BE2C (cell line): Measurements from ENCODE around the gene MSN.

Experiments used
- DNase-seq: peaks from one replicate; pipeline ENCODE4 v3.0.0-alpha.2; 2020
- H3K27me3 ChIP-seq: fragments of 250-450 bp; sonication (Bioruptor Pico); 2 replicates; pipeline ENCODE4 v1.5.1; 2020; ENCODE audit warnings: mild to moderate bottlenecking
- H3K36me3 ChIP-seq: fragments of 250-450 bp; sonication (Bioruptor Pico); 2 replicates; pipeline ENCODE4 v1.5.1; 2020; ENCODE audit warnings: mild to moderate bottlenecking
- H3K4me1 ChIP-seq: fragments of 250-450 bp; sonication (Bioruptor Pico); 2 replicates; pipeline ENCODE4 v1.5.1; 2020
- H3K4me3 ChIP-seq: 2 replicates; pipeline ENCODE4 v1.5.1; 2011; ENCODE audit warnings: low read depth, low read length
- H3K9me3 ChIP-seq: fragments of 250-450 bp; sonication (Bioruptor Pico); 2 replicates; pipeline ENCODE4 v1.5.1; 2020
- CTCF ChIP-seq: IDR thresholded peaks from 2 replicates; pipeline ENCODE4 v1.5.1; 2012; ENCODE audit warnings: mild to moderate bottlenecking, low read depth, low read length

Gene MSN

GRCh38 chrX:65668377-65669310 is 1.2 kb downstream of the MSN start:
- DNase-seq = no peak
- no peaks in the 10 kb centered on the region for H3K4me1 ChIP-seq
- H3K27me3 ChIP-seq = no peaks in the 10 kb centered on the region
- no peaks in the 10 kb centered on the region for H3K36me3 ChIP-seq
- H3K4me3 ChIP-seq = no peak overlapping the region
- H3K9me3 ChIP-seq = no peaks in the 10 kb centered on the region
- no peak for TF ChIP-seq CTCF

- Histone ChIP-seq H3K4me1 (no peaks in the 10 kb centered on the region), H3K27me3 (no peaks in the 10 kb centered on the region), H3K4me3 (no peak overlapping the region), H3K36me3 (no peaks in the 10 kb centered on the region), H3K9me3 (no peaks in the 10 kb centered on the region)
- no peak for DNase-seq
- no peak for TF ChIP-seq CTCF
Measured at GRCh38 chrX:65671286-65671685, 3.8 kb downstream of the MSN start.

- Histone ChIP-seq H3K27me3 (no peaks in the 10 kb centered on the region), H3K9me3 (no peaks in the 10 kb centered on the region), H3K4me1 (no peaks in the 10 kb centered on the region), H3K36me3 (no peaks in the 10 kb centered on the region), H3K4me3 (no peak overlapping the region)
- no peak for TF ChIP-seq CTCF
- no peak for DNase-seq
Measured at GRCh38 chrX:65671966-65672365, 4.5 kb downstream of the MSN start.

GRCh38 chrX:65673857-65674203 is 6.4 kb downstream of the MSN start:
- no peak for DNase-seq
- no peaks in the 10 kb centered on the region for H3K27me3 ChIP-seq
- no peak overlapping the region for H3K4me3 ChIP-seq
- no peaks in the 10 kb centered on the region for H3K9me3 ChIP-seq
- H3K36me3 ChIP-seq = no peaks in the 10 kb centered on the region
- H3K4me1 ChIP-seq = no peaks in the 10 kb centered on the region
- no peak for TF ChIP-seq CTCF

GRCh38 chrX:65674204-65674893 is 6.9 kb downstream of the MSN start:
- no peak overlapping the region for H3K4me3 ChIP-seq
- TF ChIP-seq CTCF = no peak
- H3K36me3 ChIP-seq = no peaks in the 10 kb centered on the region
- H3K27me3 ChIP-seq = no peaks in the 10 kb centered on the region
- H3K4me1 ChIP-seq = no peaks in the 10 kb centered on the region
- H3K9me3 ChIP-seq = no peaks in the 10 kb centered on the region
- no peak for DNase-seq

- no peak for TF ChIP-seq CTCF
- no peaks in the 10 kb centered on the region for H3K27me3 ChIP-seq
- H3K4me3 ChIP-seq = no peak overlapping the region
- no peaks in the 10 kb centered on the region for H3K9me3 ChIP-seq
- H3K4me1 ChIP-seq = no peaks in the 10 kb centered on the region
- H3K36me3 ChIP-seq = no peaks in the 10 kb centered on the region
- no peak for DNase-seq
Measured at GRCh38 chrX:65677954-65678469, 10.6 kb downstream of the MSN start.
